HCT116 (cell line): ENCODE measurements around the gene TRPM3. TPM values are rescaled to one million over a fixed set of nuclear protein-coding genes. Genes with fewer than 3 reads are reported as not detected.

Source experiments
- ATAC-seq: fragments of 200-7000 bp; cut with Tn5 transposase; 2 replicates; pipeline ENCODE4 v1.9.1; 2020; ENCODE audit warnings: mild to moderate bottlenecking, moderate library complexity
- BruUV-seq: library from RNA; stranded (reverse); fragments of 400-500 nt; replicated peaks from 2 replicates; lab custom pipeline; 2021; lab: Mats Ljungman, UMichigan
- CTCF ChIA-PET: fragments of 300-600 bp; sonication (Branson Sonifier 250); formaldehyde crosslinking; loops from one replicate; lab custom pipeline; 2021; ENCODE audit warnings: antibody characterized with exemption; lab: Charles Lee
- POLR2A ChIA-PET: fragments of 300-600, 350-600 bp; sonication (Branson Sonifier 250); formaldehyde crosslinking; loops from one replicate; lab custom pipeline; 2021; ENCODE audit warnings: antibody characterized with exemption; lab: Charles Lee
- RAD21 ChIA-PET, 2 experiments: fragments of 300-600 bp; sonication (Branson Sonifier 250); formaldehyde crosslinking; loops; one replicate each; lab custom pipeline; 2023; ENCODE audit warnings: low total read pairs in 2 of 2; ENCODE audit not compliant: uncharacterized antibody in 2 of 2, unreplicated experiment in 2 of 2, low non-redundant PET in 1 of 2; lab: Charles Lee
- DNase-seq: peaks from one replicate; pipeline ENCODE4 v3.0.0-alpha.2; 2010; ENCODE audit warnings: low read depth, low spot score
- H2AFZ ChIP-seq: fragments of 200-600 bp; shearing (Covaris generic), sonication (generic); 2 replicates; pipeline ENCODE4 v1.6.1; 2017; ENCODE audit warnings: low read depth, mixed run types, mixed read lengths, antibody characterized with exemption, low read length; ENCODE audit not compliant: poor library complexity, severe bottlenecking
- H3K27ac ChIP-seq: 2 replicates; pipeline ENCODE4 v1.5.1; 2012; ENCODE audit warnings: low read depth, low read length
- H3K27me3 ChIP-seq: fragments of 200-600 bp; sonication (generic); 2 replicates; pipeline ENCODE4 v1.6.1; 2016; ENCODE audit warnings: mixed run types, low read length, mixed read lengths; ENCODE audit not compliant: insufficient read depth
- H3K36me3 ChIP-seq, 2 experiments: fragments of 200-500 bp in 1 of 2; fragments of 200-600 bp in 1 of 2; sonication (Bioruptor generic) in 1 of 2; sonication (generic) in 1 of 2; 2 replicates each; pipeline versions ENCODE4 v1.5.1 to v1.6.1; 2014 to 2016; ENCODE audit warnings: low read length in 2 of 2, inconsistent platforms in 1 of 2, mixed read lengths in 1 of 2, mixed run types in 1 of 2; ENCODE audit not compliant: insufficient read depth in 2 of 2, control insufficient read depth in 1 of 2
- H3K4me1 ChIP-seq, 2 experiments: fragments of 200-600 bp in 1 of 2; sonication (generic) in 1 of 2; 2 replicates each; pipeline versions ENCODE4 v1.5.1 to v1.6.1; 2012 to 2017; ENCODE audit warnings: low read length in 2 of 2, inconsistent platforms in 1 of 2, mild to moderate bottlenecking in 1 of 2, mixed read lengths in 1 of 2, mixed run types in 1 of 2, moderate library complexity in 1 of 2; ENCODE audit not compliant: insufficient read depth in 2 of 2, control insufficient read depth in 1 of 2
- H3K4me2 ChIP-seq: fragments of 200-600 bp; sonication (generic); 2 replicates; pipeline ENCODE4 v1.6.1; 2017; ENCODE audit warnings: mixed run types, low read length, mixed read lengths
- H3K4me3 ChIP-seq, 2 experiments: fragments of 200-600 bp in 1 of 2; sonication (generic) in 1 of 2; replicated peaks in 1 of 2; 2 replicates each; pipeline ENCODE4 v1.5.1; 2011 to 2016; ENCODE audit warnings: low read length in 2 of 2, control low read depth in 1 of 2, low read depth in 1 of 2, mild to moderate bottlenecking in 1 of 2, mixed read lengths in 1 of 2, mixed run types in 1 of 2
- H3K79me2 ChIP-seq: fragments of 200-600 bp; sonication (generic); 2 replicates; pipeline ENCODE4 v1.6.1; 2017; ENCODE audit warnings: mild to moderate bottlenecking, mixed run types, low read length, moderate library complexity, mixed read lengths; ENCODE audit not compliant: insufficient read depth
- H3K9ac ChIP-seq: fragments of 200-600 bp; sonication (generic); 2 replicates; pipeline ENCODE4 v1.6.1; 2016; ENCODE audit warnings: low read length, mixed read lengths
- H3K9me2 ChIP-seq: fragments of 200-600 bp; sonication (generic), shearing (Covaris generic); 2 replicates; pipeline ENCODE4 v1.6.1; 2017; ENCODE audit warnings: mixed run types, mild to moderate bottlenecking, moderate library complexity; ENCODE audit not compliant: insufficient read depth
- H3K9me3 ChIP-seq, 2 experiments: fragments of 200-500 bp in 1 of 2; fragments of 200-600 bp in 1 of 2; sonication (Bioruptor generic) in 1 of 2; sonication (generic) in 1 of 2; 2 replicates each; pipeline ENCODE4 v1.6.1; 2014 to 2017; ENCODE audit warnings: low read length in 2 of 2, mixed read lengths in 2 of 2, inconsistent platforms in 1 of 2, low read depth in 1 of 2, mild to moderate bottlenecking in 1 of 2, mixed run types in 1 of 2, moderate library complexity in 1 of 2; ENCODE audit not compliant: control insufficient read depth in 1 of 2, insufficient read depth in 1 of 2
- H4K20me1 ChIP-seq: fragments of 200-600 bp; sonication (generic), shearing (Covaris generic); 2 replicates; pipeline ENCODE4 v1.6.1; 2017; ENCODE audit warnings: mixed run types, mild to moderate bottlenecking, moderate library complexity; ENCODE audit not compliant: insufficient read depth
- ATF3 ChIP-seq: IDR thresholded peaks from 2 replicates; pipeline ENCODE4 v1.6.1; 2012
- CTCF ChIP-seq, 3 experiments: fragments of 200-600 bp in 1 of 3; sonication (generic) in 1 of 3; IDR thresholded peaks in 2 of 3; conservative IDR thresholded peaks in 1 of 3; 2 replicates each; pipeline ENCODE4 v1.5.1; 2012 to 2017; ENCODE audit warnings: low read depth in 2 of 3, low read length in 2 of 3, antibody characterized with exemption in 1 of 3, borderline replicate concordance in 1 of 3, control low read depth in 1 of 3, mild to moderate bottlenecking in 1 of 3, mixed read lengths in 1 of 3, mixed run types in 1 of 3, moderate library complexity in 1 of 3; ENCODE audit not compliant: insufficient read depth in 1 of 3
- MAX ChIP-seq: IDR thresholded peaks from 2 replicates; pipeline ENCODE4 v1.6.1; 2012
- POLR2A ChIP-seq: IDR thresholded peaks from 2 replicates; pipeline ENCODE4 v1.7.0; 2011; ENCODE audit warnings: borderline replicate concordance; ENCODE audit not compliant: insufficient read depth, insufficient read length; ENCODE audit errors: extremely low read depth
- POLR2AphosphoS5 ChIP-seq: IDR thresholded peaks from 2 replicates; pipeline ENCODE4 v1.6.1; 2011; ENCODE audit warnings: mild to moderate bottlenecking, low read depth, low read length, moderate library complexity
- REST ChIP-seq: IDR thresholded peaks from 2 replicates; pipeline ENCODE4 v1.6.1; 2012; ENCODE audit warnings: low read depth
- SP1 ChIP-seq: IDR thresholded peaks from 2 replicates; pipeline ENCODE4 v1.6.1; 2012; ENCODE audit warnings: low read depth
- SRF ChIP-seq: IDR thresholded peaks from 2 replicates; pipeline ENCODE4 v1.6.1; 2012; ENCODE audit warnings: low read depth
- TCF7L2 ChIP-seq: IDR thresholded peaks from 2 replicates; pipeline ENCODE4 v1.7.0; 2011; ENCODE audit warnings: borderline replicate concordance, inconsistent platforms; ENCODE audit not compliant: insufficient read depth, insufficient read length; ENCODE audit errors: extremely low read depth
- ZBTB33 ChIP-seq: IDR thresholded peaks from 2 replicates; pipeline ENCODE4 v1.6.1; 2011; ENCODE audit warnings: mild to moderate bottlenecking, low read length, moderate library complexity; ENCODE audit not compliant: insufficient replicate concordance; ENCODE audit errors: extremely low read depth
- ZFX ChIP-seq: fragments of 450-650 bp; IDR thresholded peaks from 2 replicates; pipeline ENCODE4 v1.6.1; 2017
- ZNF274 ChIP-seq: fragments of 200-500 bp; sonication (Bioruptor generic); IDR thresholded peaks from 2 replicates; pipeline ENCODE4 v1.6.1; 2014; ENCODE audit warnings: mild to moderate bottlenecking, low read depth, low read length, inconsistent platforms
- intact Hi-C: fragments of 100-400 bp; cut with micrococcal nuclease; formaldehyde crosslinking; loops from 2 replicates; pipeline ENCODE4 v1.10.0; 2022
- total RNA-seq: library from RNA; stranded (reverse); gene quantifications from one replicate; pipeline ENCODE4 v1.2.1, GENCODE V29; 2021; ENCODE audit not compliant: unreplicated experiment

Gene TRPM3
- total RNA-seq, 1 experiment from 2014 or later: not detected

GRCh38 chr9:70493029-70493428 lies 628.4 kb downstream of the TRPM3 start (continued):
- no peak for TF ChIP-seq REST
- TF ChIP-seq SRF: no peak
- no peak for TF ChIP-seq MAX
- TF ChIP-seq, all 23 proteins: peak for 0

GRCh38 chr9:70492319-70492777 lies 629.1 kb downstream of the TRPM3 start:
- Histone ChIP-seq H2AFZ (no peak overlapping the region), H3K27me3 (no peaks in the 10 kb centered on the region), H3K9me3 (no peaks in the 10 kb centered on the region), H3K79me2 (no peaks in the 10 kb centered on the region), H3K27ac (no peak overlapping the region), H3K4me3 (no peak overlapping the region), H3K36me3 (no peaks in the 10 kb centered on the region), H3K4me1 (peaks cover 7 to 10% of the 10 kb centered on the region in 2 experiments), H3K4me2 (no peak overlapping the region), H4K20me1 (no peaks in the 10 kb centered on the region), H3K9ac (no peak overlapping the region), H3K9me2 (no peaks in the 10 kb centered on the region)
- ChIA-PET RAD21 (interaction anchor here in 1 of 2 experiments (0.6 kb wide), 1 partner anchor 152 kb away, joined by 3 read pairs; no protein-coding TSS in a partner anchor), CTCF (interaction anchor here (1.1 kb wide), 1 partner anchor 18 kb away, joined by 3 read pairs; no protein-coding TSS in a partner anchor), POLR2A (no interaction called here)
- intact Hi-C loops: no loop called here
- DNase-seq (no peak), ATAC-seq (no peak)
- no TSS peak for BruUV-seq
- TF ChIP-seq ZNF274 (no peak), POLR2AphosphoS5 (no peak), TCF7L2 (no peak), ATF3 (no peak), ZFX (no peak), CTCF (IDR thresholded peaks at IDR 0.05 in 2 of 3, conservative IDR thresholded peaks at IDR 0.05 in 1 of 3; ENCODE audit: borderline replicate concordance in 1 of 3, insufficient read depth in 1 of 3, low read depth in 2 of 3, low read length in 2 of 3) (no peak), SRF (no peak), SP1 (no peak), POLR2A (no peak), ZBTB33 (no peak)
